Breast epithelium (tissue), 3 donors: ENCODE data around the gene APBA3.

Source experiments
- POLR2A ChIP-seq: fragments of 450-650 bp; IDR thresholded peaks from one replicate; pipeline ENCODE4 v1.6.1; 2016; ENCODE audit warnings: antibody characterized with exemption, mild to moderate bottlenecking, moderate library complexity
- POLR2AphosphoS5 ChIP-seq, 3 donors: sonication (generic); formaldehyde crosslinking; IDR thresholded peaks; one replicate each; pipeline ENCODE4 v1.6.1; 2017; ENCODE audit warnings: antibody characterized with exemption in 3 of 3

DNA sequence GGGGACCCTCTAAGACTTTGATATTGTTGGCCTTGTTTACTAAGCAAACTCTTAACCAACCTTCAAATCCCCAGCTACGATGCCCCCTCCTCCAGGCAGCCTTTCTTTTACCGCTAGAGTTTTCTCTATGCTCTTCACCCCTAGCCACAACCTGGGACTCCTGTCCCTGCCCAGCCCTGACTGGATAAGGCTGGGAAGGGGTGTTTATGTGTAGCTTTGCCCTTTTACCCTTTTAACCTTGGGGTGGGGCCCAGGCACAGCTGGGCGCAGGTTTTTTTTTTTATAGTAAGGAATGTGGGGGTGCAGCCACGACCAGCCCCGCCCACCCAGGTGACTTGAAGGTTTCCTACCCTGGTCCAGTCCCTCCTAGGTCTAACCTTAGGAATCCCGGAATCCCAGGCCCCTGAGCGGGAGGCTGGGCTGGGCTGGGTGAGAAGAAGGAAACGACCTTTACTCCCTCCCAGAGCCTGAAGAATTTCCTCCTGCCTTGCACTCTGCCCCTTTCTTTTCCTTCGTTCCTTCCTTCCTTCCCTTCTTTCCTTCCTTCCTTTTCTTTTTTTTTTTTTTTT, 41.1 kb downstream of the APBA3 start:
- no peak for TF ChIP-seq POLR2A
- no peak for TF ChIP-seq POLR2AphosphoS5 (IDR thresholded peaks at IDR 0.05)
